GM21390 (cell line): ENCODE measurements around the gene SH3TC1.

Source experiments
- ATAC-seq: cut with Tn5 transposase; IDR thresholded peaks from one replicate; pipeline ENCODE4 v1.9.1; 2021; ENCODE audit not compliant: unreplicated experiment

The SH3TC1 gene

DNA sequence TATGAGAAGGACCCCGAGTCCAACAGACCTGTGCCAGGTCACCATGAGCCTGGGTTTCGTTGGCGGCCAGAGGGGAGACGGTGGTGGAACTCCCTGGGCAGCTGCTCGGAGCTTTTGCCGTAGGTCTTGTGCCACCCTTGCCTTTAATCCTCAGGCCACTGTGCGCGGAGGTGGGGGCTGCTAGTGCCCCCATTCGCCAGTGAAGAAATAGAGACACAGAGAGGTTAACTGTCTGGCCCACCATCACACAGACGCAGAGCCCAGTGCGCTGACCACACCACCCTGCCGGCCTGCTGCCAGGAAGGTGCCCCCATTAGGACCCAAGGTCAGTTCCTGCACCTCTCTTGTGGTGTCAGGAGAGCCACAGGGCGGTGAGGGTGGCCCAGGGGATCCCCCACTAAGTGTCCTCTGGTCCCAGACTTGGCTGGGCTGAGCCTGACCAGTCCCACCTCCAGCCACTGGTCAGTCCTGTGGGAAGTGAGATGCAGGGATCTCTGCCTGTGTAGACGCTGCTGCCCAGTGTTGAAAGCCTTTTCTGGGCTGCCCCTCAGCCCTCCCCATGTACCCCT is 42.2 kb downstream of the SH3TC1 start:
- no peak for ATAC-seq

- peak; percentile 68 for ATAC-seq
Measured at GRCh38 chr4:8241895-8242696, 43.0 kb downstream of the SH3TC1 start.

- no peak for ATAC-seq
Measured at GRCh38 chr4:8242782-8243560, 43.9 kb downstream of the SH3TC1 start.

DNA sequence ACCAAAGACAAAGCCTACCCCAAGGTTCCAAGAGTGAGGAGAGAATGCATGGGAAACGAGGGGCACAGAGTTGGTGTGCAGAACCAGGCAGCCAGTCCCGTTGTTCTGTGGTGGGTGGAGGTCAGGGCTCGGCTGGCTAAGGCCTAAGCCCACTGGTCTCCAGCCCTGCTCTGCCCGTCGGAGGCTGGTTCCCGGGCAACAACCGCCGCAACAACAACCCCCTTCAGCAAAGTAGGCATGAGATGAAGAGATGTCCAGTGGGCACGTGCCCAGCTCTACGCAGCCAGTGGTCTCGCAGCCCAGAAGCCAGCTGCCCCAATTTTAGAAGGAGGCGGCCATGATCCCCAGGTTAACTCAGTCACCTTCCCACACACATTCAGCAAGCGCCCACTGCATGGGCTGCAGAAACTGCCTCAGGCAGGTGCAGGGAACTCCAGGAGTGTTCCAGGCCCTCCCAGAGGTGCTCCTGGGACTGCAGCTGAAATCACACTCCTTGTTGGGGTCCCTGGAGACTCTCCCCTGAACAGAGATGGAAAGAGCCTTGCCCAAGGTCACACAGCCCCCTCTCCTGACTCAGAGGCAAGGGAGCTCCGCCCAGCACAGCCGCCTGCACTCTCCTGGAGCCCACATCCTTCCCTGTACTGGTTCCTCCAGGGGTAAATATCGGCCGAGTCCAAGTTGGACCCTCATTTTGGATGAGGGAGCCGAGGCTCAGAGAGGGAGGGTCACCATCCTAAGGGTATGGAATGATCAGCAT is 45.1 kb downstream of the SH3TC1 start:
- no peak for ATAC-seq

DNA sequence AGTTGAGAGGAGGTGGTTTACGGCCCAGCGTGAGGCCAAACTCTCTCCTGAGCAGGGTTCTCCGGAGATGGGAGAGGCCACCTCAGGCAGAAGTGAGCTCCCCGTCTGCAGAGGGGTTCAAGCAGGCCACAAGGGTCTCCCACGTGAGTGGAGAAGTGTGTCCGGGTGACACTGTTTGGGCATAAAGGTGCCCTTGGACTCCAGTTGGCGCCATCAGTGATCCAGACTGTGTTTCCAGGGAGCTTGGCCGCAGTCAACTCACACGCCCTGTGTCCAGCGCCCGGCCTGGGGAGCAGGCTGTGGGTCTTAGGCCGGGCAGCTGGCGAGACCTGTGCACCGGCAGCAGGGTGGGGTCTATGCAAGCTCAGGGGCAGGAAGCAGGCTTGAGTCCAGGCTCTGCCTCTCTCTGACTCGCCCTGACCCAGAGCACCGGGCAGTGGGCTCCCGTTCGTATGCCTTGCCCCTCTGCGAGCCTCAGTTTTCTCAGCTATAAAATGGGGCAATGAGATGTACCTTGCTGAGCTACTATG is 45.9 kb downstream of the SH3TC1 start:
- no peak for ATAC-seq

- ATAC-seq, result no peak
Measured at GRCh38 chr4:8245884-8246833, 47.1 kb downstream of the SH3TC1 start.

- ATAC-seq, result no peak
Measured at GRCh38 chr4:8247047-8247930, 48.2 kb downstream of the SH3TC1 start.

- no peak for ATAC-seq
Measured at GRCh38 chr4:8248091-8248490, 49.0 kb downstream of the SH3TC1 start.

GRCh38 chr4:8250227-8250626 is 51.1 kb downstream of the SH3TC1 start:
- no peak for ATAC-seq

- ATAC-seq, result no peak
Measured at GRCh38 chr4:8250637-8251036, 51.5 kb downstream of the SH3TC1 start.

GRCh38 chr4:8251110-8251883 is 52.2 kb downstream of the SH3TC1 start:
- no peak for ATAC-seq

GRCh38 chr4:8252301-8253173 is 53.4 kb downstream of the SH3TC1 start:
- no peak for ATAC-seq

DNA sequence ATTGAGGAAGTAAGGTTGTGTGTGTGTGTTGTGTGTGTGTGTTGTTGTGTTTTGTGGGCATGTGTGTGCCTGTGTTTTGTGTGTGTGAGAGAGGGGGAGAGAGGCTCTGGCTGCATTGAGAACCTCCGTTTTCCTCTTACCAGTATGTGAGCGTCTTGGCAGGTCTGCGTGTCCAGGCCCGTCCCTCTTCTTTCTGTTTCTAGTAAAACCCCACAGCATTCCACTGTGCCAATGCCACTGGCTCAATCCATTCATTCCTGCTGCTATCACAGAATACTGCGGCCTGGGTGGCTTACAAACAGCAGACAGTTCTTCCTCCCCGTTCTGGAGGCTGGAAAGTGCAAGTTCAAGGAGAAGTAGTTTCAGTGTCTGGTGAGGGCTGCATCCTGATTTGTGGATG is 55.0 kb downstream of the SH3TC1 start:
- ATAC-seq, result no peak

GRCh38 chr4:8255698-8256441 is 56.8 kb downstream of the SH3TC1 start:
- no peak for ATAC-seq

GRCh38 chr4:8257854-8258253 is 58.8 kb downstream of the SH3TC1 start:
- no peak for ATAC-seq

- no peak for ATAC-seq
Measured at GRCh38 chr4:8258552-8259212, 59.6 kb downstream of the SH3TC1 start.
